GM12891 (cell line): Measurements from ENCODE around the gene UNC79.

ENCODE experiments used
- PAX5 ChIP-seq: IDR thresholded peaks from 2 replicates; pipeline ENCODE4 v1.6.1; 2011; ENCODE audit warnings: low read length, moderate library complexity, mild to moderate bottlenecking; ENCODE audit not compliant: insufficient read depth, severe bottlenecking
- POLR2A ChIP-seq: IDR thresholded peaks from 2 replicates; pipeline ENCODE4 v1.6.1; 2011; ENCODE audit warnings: low read depth, low read length, control low read depth
- POLR2AphosphoS5 ChIP-seq: IDR thresholded peaks from 2 replicates; pipeline ENCODE4 v1.6.1; 2011; ENCODE audit warnings: low read depth, low read length, control low read depth
- TAF1 ChIP-seq: IDR thresholded peaks from 2 replicates; pipeline ENCODE4 v1.6.1; 2011; ENCODE audit warnings: low read depth, low read length, control low read depth

- no peak for TF ChIP-seq POLR2A
- TF ChIP-seq POLR2AphosphoS5: no peak
- no peak for TF ChIP-seq TAF1
- TF ChIP-seq PAX5: no peak
Observed at GRCh38 chr14:93525696-93526451, 95.1 kb downstream of the UNC79 start.
